ENCODE results near the gene C14orf93.

Gene C14orf93

GRCh38 chr14:23009939-23010726 lies at the start of gene C14orf93:
TSS of gene C14orf93 (minus strand) at chr14:23010143. CDS start at chr14:22999023, 11,120 bp downstream.
- DNase-seq = peak; percentile 62

GRCh38 chr14:23058654-23059504 lies 48.9 kb upstream of the C14orf93 start:
- no peak for DNase-seq

DNA sequence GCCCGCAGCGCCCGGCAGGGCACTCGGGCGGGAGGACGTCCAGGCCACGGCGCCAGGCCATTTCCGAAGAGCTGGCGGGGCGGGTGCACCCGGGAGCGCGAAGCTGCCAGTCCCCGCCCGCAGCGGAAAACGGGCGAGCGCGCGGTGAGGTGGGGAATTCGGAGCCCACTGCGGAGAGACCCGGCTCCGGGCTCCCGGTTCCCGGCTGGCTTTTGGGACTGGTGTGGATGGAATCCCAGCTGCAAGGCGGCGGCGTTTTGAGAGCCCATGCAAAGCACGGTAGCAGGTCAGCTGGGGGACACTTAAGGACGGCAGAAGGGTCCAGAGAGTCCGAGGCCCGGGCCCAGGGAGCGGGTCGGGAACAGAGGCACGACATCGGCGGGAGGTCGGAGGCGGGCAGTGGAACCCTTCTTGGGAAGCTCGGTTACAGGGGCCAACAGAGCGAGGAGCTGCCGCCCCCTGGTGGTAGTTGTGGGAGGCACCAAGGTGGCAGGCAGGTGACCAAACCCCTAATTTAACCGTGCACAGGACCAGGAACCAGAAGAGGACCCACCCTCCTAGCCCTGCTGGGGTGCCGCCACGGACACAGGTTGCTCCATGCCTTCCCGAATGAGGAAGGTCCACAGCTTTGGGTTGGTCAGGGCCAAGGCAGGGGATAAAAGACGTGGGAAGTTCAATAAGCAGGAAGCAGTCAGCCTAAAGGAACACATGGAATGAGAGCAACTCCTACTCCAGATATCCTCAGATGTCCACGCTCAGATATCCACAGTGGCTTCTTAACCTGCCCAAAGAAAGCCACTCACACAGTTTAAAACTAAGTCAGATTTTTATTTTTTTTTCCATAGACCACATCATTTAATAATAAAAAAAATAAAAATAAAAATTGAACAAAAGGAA lies 48.1 kb upstream of the C14orf93 start:
- no peak for DNase-seq

GRCh38 chr14:23056956-23057756 lies 47.2 kb upstream of the C14orf93 start, which contains the start of gene CDH24:
TSS of gene CDH24 (minus strand) at chr14:23057520. CDS start at chr14:23055733, 1,787 bp downstream.
- no peak for DNase-seq

- DNase-seq = no peak
Measured at GRCh38 chr14:23056145-23056955, 46.4 kb upstream of the C14orf93 start.

GRCh38 chr14:23055621-23056144 lies 45.7 kb upstream of the C14orf93 start:
- DNase-seq = no peak

DNA sequence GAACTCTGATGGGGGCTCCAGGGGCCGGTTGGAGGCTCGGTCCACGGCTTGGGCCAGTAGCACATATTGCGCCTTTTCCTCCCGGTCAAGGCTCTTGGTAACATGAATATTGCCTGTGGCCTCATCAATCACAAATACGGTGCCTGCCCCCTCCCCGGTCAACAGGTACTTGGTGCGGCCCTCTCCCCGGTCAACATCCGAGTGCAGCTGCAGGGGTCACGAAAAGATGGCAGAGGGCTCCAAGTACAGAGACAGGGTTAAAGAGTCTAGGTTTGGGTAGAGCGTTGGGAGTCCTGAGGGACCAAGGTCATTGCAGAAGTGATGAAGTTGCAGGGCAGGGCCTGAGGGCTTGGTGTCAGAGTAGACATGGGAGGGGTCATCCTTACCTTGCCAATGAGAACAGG lies 45.2 kb upstream of the C14orf93 start:
- no peak for DNase-seq

- DNase-seq = no peak
Measured at GRCh38 chr14:23054000-23054811, 44.3 kb upstream of the C14orf93 start.

DNA sequence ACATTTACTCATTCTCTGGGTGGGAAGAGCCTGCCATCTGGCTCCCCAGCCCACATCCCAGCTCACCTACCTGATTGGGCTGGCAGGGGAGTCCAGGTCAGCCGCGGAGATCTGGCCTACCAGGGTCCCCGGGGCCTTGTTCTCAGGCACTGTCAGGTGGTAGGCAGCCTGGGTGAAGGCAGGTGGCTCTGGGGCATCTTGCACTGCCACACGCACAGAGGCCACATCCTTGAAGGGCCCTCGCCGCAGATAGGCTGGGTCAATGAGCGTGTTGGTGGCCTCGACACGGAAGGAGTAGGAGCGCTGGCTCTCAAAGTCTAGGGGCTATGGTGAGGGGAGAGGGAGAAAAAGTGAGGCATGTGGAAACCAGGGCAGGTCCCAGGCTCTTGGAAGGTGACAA lies 43.5 kb upstream of the C14orf93 start:
- DNase-seq = no peak

- DNase-seq = no peak
Measured at GRCh38 chr14:23052671-23053070, 42.7 kb upstream of the C14orf93 start.

GRCh38 chr14:23052182-23052623 lies 42.3 kb upstream of the C14orf93 start:
- no peak for DNase-seq

DNA sequence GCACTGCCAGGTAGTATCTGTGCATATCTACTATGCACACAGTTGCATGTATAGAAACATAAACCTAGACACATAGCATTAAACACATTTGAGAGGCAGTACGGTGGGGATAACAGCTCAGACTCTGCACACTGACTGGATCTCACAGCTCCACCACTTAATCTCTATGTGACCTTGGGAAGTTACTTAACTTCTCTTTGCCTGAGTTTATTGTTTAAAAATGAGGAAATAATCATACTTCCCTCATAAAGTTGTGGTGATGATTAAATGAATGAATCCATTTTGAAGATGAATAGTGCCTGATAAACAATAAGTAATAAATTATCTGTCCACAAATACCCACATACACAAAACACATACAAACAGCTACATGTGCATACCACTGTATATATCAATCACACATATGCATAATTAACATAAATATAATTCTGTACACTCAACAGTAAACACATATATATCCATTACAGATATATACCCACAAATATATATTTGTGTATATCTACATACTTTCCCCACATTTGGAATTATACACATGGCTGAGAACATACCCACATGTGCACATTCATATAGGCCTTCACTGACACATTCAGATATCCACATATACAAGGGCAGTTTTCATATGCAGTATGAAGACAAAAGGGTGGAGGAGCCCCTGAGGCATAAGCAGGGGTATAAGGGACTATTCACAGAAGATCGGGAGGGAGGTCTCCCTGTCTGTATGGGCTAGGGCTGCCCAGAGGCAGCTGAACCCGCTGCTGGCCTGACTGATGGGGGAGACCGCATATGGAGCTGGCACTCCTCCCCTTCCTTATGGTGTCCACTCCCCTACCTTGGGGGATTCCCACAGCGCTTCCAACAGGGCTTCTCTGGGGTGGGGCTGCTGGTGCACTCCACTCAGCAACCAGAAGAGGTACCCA lies 41.5 kb upstream of the C14orf93 start:
- DNase-seq = no peak

DNA sequence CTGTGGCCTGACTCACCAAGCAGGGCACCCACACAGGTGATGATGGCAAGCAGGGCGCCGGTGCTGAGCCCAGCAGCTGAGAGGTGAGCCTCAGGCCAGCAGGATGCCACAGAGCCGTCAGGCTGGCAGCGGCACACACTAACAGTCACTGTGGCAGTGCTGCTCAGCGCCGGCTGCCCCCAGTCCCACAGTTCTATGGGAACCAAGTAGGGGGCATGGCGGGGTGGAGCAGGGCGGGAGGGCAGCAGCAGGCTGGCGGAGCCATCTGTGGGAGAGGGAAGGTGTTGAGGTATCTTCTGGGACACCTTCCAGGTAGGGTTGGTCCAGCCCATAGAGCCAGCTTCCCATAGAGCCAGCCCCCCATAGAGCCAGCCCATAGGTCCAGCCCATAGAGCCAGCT lies 39.1 kb upstream of the C14orf93 start:
- no peak for DNase-seq

GRCh38 chr14:23047751-23048693 lies 38.1 kb upstream of the C14orf93 start:
- DNase-seq = no peak

GRCh38 chr14:23047034-23047634 lies 37.2 kb upstream of the C14orf93 start:
- no peak for DNase-seq

DNA sequence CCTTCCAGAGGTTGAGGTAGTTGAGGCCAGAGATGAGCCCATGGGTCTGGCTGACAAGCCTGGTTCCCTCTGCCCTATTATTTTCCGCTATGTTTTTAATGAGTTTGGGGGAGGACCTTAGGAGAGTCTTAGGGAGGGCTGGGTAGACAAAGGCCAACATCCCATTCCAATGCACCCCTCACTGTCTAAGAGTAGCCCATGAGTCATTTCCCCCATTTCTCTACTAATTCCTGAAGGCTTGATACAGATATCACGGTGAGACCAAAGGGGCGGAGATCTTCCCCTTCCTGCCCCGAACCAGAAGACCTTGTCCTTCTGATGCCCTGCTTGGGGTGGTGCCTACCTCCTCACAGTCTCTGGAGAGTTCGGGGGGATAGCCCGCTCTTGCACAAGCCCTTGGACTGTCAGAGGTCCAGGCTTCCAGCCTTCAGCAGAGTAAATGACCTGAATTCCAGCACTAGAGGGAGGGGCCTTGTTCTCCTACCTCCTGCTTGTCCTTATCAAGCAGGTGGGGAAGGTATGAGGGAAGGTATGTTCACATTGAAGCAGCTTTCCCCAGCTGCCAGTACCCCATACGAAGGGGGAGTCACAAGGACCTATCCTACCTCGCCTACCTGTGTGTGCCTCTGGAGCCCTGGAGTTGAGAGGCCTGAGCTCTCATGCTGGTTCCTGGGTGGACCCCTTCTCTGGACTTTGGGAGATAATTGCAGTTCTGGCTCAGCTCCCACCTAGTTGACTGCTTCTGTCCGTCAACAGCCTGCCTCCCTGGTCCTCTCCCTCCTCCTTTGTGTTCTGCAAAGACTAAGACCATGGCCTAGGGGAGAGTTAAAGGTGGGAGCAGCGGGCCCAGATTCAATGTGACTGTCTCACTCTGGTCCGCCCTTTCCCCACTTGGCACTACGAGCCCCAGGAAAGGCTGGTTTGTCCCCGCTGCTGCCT lies 35.7 kb upstream of the C14orf93 start:
- no peak for DNase-seq

Data from midbrain (tissue), 1 donor.